Neural cell (in vitro differentiated cells): ENCODE data around the gene PAPOLA.
"Not testable (repeated sequence)": the region's sequence is repeated elsewhere in the genome, so short reads cannot be mapped to it uniquely, and the experiment has no call there.

Experiments
- CTCF ChIP-seq: fragments of 450-650 bp; IDR thresholded peaks from 2 replicates; pipeline ENCODE4 v1.5.1; 2014; ENCODE audit warnings: antibody characterized with exemption, mild to moderate bottlenecking, moderate library complexity; ENCODE audit not compliant: poor library complexity, severe bottlenecking
- POLR2AphosphoS5 ChIP-seq: IDR thresholded peaks from 2 replicates; pipeline ENCODE4 v1.6.1; 2012
- RAD21 ChIP-seq: fragments of 450-650 bp; conservative IDR thresholded peaks from 2 replicates; pipeline ENCODE4 v1.6.1; 2014; ENCODE audit warnings: antibody characterized with exemption, mild to moderate bottlenecking, moderate library complexity
- REST ChIP-seq: IDR thresholded peaks from 2 replicates; pipeline ENCODE4 v1.6.1; 2012; ENCODE audit warnings: borderline replicate concordance

GRCh38 chr14:96470967-96471366 is 31.2 kb upstream of the PAPOLA start:
- TF ChIP-seq CTCF, POLR2AphosphoS5, REST, RAD21: not testable (repeated sequence)
